BLaER1 (cell line): Measurements from ENCODE around the gene MIA2.
"Not testable (repeated sequence)": the region's sequence is repeated elsewhere in the genome, so short reads cannot be mapped to it uniquely, and the experiment has no call there.

Experiments used
- H3K27ac ChIP-seq: shearing (Covaris generic); formaldehyde crosslinking; 2 replicates; pipeline ENCODE4 v1.8.1; 2022
- H3K27me3 ChIP-seq: shearing (Covaris generic); formaldehyde crosslinking; 2 replicates; pipeline ENCODE4 v1.8.1; 2022
- H3K36me3 ChIP-seq: shearing (Covaris generic); formaldehyde crosslinking; 2 replicates; pipeline ENCODE4 v1.8.1; 2022
- H3K4me1 ChIP-seq: shearing (Covaris generic); formaldehyde crosslinking; 2 replicates; pipeline ENCODE4 v1.8.1; 2022
- H3K4me2 ChIP-seq: shearing (Covaris generic); formaldehyde crosslinking; 2 replicates; pipeline ENCODE4 v1.8.1; 2022
- H3K4me3 ChIP-seq: shearing (Covaris generic); formaldehyde crosslinking; 2 replicates; pipeline ENCODE4 v1.8.1; 2022
- H3K9ac ChIP-seq: shearing (Covaris generic); formaldehyde crosslinking; 2 replicates; pipeline ENCODE4 v1.8.1; 2022
- H3K9me3 ChIP-seq: shearing (Covaris generic); formaldehyde crosslinking; 2 replicates; pipeline ENCODE4 v1.8.1; 2022
- H4K20me1 ChIP-seq: shearing (Covaris generic); formaldehyde crosslinking; 2 replicates; pipeline ENCODE4 v1.8.1; 2022
- Cebpa-rat ChIP-seq: shearing (Covaris generic); IDR thresholded peaks from 2 replicates; pipeline ENCODE4 v1.8.1; 2022

MIA2 gene

GRCh38 chr14:39319381-39319780 is 85.7 kb downstream of the MIA2 start:
- H3K4me3 ChIP-seq, result no peak overlapping the region
- H3K27ac ChIP-seq, result no peak overlapping the region
- H4K20me1 ChIP-seq, result no peaks in the 10 kb centered on the region
- H3K36me3 ChIP-seq, result peaks cover 46% of the 10 kb centered on the region
- no peaks in the 10 kb centered on the region for H3K27me3 ChIP-seq
- TF ChIP-seq Cebpa-rat, result no peak
- H3K4me1 ChIP-seq, result no peaks in the 10 kb centered on the region
- H3K9ac ChIP-seq, result no peak overlapping the region
- no peaks in the 10 kb centered on the region for H3K9me3 ChIP-seq
- no peak overlapping the region for H3K4me2 ChIP-seq

DNA sequence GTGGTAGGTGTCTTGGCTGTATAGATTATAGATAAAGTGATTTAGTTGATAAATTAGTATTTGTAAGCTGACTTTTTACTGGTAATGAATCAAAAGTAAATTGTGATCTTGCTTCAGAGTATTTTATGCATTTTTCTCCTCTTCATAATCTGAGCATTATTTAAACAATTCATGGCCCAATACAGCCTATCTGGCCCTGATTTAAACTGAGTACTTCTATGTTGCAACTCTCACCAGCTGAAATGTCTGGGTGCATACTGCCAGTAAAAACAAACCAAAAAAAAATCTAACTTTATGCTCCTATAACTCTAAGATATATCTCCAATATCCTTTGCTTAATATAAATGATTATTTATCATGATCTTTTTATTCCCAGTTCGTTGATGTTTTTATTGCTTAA is 86.6 kb downstream of the MIA2 start:
- Histone ChIP-seq H3K4me1 (no peaks in the 10 kb centered on the region), H3K27me3 (no peaks in the 10 kb centered on the region), H3K4me3 (no peak overlapping the region), H4K20me1 (no peaks in the 10 kb centered on the region), H3K4me2 (no peak overlapping the region), H3K27ac (no peak overlapping the region), H3K9ac (no peak overlapping the region), H3K9me3 (no peaks in the 10 kb centered on the region), H3K36me3 (peaks cover 51% of the 10 kb centered on the region)
- TF ChIP-seq Cebpa-rat, result no peak

- no peak for TF ChIP-seq Cebpa-rat
- H3K36me3 ChIP-seq, result peaks cover 51% of the 10 kb centered on the region
Observed at GRCh38 chr14:39322807-39323206, 89.1 kb downstream of the MIA2 start.

GRCh38 chr14:39324097-39324496 is 90.4 kb downstream of the MIA2 start:
- TF ChIP-seq Cebpa-rat, result no peak
- H3K4me3 ChIP-seq, result no peak overlapping the region
- H4K20me1 ChIP-seq, result no peaks in the 10 kb centered on the region
- peaks cover 6% of the 10 kb centered on the region; the same call in 1 of the 2 replicates for H3K9me3 ChIP-seq
- peaks cover 58% of the 10 kb centered on the region for H3K36me3 ChIP-seq
- no peaks in the 10 kb centered on the region for H3K27me3 ChIP-seq
- H3K4me2 ChIP-seq, result no peak overlapping the region
- H3K27ac ChIP-seq, result no peak overlapping the region
- no peak overlapping the region for H3K9ac ChIP-seq
- no peaks in the 10 kb centered on the region for H3K4me1 ChIP-seq

More at GRCh38 chr14:39322807-39323206, 89.1 kb downstream of the MIA2 start:
- Histone ChIP-seq H3K4me1 (no peaks in the 10 kb centered on the region), H3K9me3 (peaks cover 3% of the 10 kb centered on the region; the same call in 1 of the 2 replicates), H3K4me3 (no peak overlapping the region), H3K4me2 (no peak overlapping the region), H3K27ac (no peak overlapping the region), H3K9ac (no peak overlapping the region), H3K27me3 (no peaks in the 10 kb centered on the region), H4K20me1 (no peaks in the 10 kb centered on the region)

- H3K4me2 ChIP-seq, result no peak overlapping the region
- H3K9ac ChIP-seq, result no peak overlapping the region
- H3K4me3 ChIP-seq, result no peak overlapping the region
- H4K20me1 ChIP-seq, result no peaks in the 10 kb centered on the region
- no peaks in the 10 kb centered on the region for H3K4me1 ChIP-seq
- no peaks in the 10 kb centered on the region for H3K27me3 ChIP-seq
- H3K36me3 ChIP-seq, result peaks cover 47% of the 10 kb centered on the region
- no peaks in the 10 kb centered on the region for H3K9me3 ChIP-seq
- TF ChIP-seq Cebpa-rat, result no peak
- no peak overlapping the region for H3K27ac ChIP-seq
Observed at GRCh38 chr14:39339003-39339402, 105.3 kb downstream of the MIA2 start.

DNA sequence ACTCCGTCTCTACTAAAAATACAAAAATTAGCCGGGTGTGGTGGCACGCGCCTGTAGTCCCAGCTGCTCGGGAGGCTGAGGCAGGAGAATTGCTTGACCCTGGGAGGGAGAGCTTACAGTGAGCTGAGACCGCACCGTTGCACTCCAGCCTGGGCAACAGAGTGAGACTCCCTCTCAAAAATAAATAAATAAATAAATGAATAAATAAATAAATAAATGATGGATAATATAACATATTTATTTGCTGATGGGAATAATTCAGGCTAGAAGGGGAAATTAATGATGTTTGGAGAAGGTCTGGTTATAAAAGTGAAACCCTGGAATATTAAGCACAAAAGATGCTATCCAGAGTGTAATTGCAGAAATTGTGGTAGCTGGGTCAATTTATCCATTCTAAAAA is 107.4 kb downstream of the MIA2 start:
- H3K36me3 ChIP-seq, result peaks cover 37% of the 10 kb centered on the region
- H3K9me3 ChIP-seq, H3K27me3 ChIP-seq, H4K20me1 ChIP-seq, H3K27ac ChIP-seq, H3K4me1 ChIP-seq, H3K9ac ChIP-seq, H3K4me3 ChIP-seq, H3K4me2 ChIP-seq: not testable (repeated sequence)

GRCh38 chr14:39342768-39343167 is 109.1 kb downstream of the MIA2 start:
- no peak for TF ChIP-seq Cebpa-rat
- no peaks in the 10 kb centered on the region for H3K9me3 ChIP-seq
- H3K9ac ChIP-seq, result no peak overlapping the region
- H3K4me1 ChIP-seq, result peaks cover 7% of the 10 kb centered on the region; the same call in 1 of the 2 replicates
- no peak overlapping the region for H3K4me2 ChIP-seq
- H3K4me3 ChIP-seq, result no peak overlapping the region
- H3K36me3 ChIP-seq, result peaks cover 38% of the 10 kb centered on the region
- no peaks in the 10 kb centered on the region for H4K20me1 ChIP-seq
- H3K27me3 ChIP-seq, result no peaks in the 10 kb centered on the region
- no peak overlapping the region for H3K27ac ChIP-seq

- H3K4me1 ChIP-seq, result peaks cover 7% of the 10 kb centered on the region; the same call in 1 of the 2 replicates
- H3K27me3 ChIP-seq, result no peaks in the 10 kb centered on the region
- no peaks in the 10 kb centered on the region for H4K20me1 ChIP-seq
- peaks cover 40% of the 10 kb centered on the region for H3K36me3 ChIP-seq
- H3K9me3 ChIP-seq, result no peaks in the 10 kb centered on the region
- H3K9ac ChIP-seq, result no peak overlapping the region
- no peak overlapping the region for H3K4me2 ChIP-seq
- no peak for TF ChIP-seq Cebpa-rat
- no peak overlapping the region for H3K27ac ChIP-seq
- H3K4me3 ChIP-seq, result no peak overlapping the region
Observed at GRCh38 chr14:39343614-39344013, 109.9 kb downstream of the MIA2 start.

- Histone ChIP-seq H3K27me3 (no peaks in the 10 kb centered on the region), H3K4me1 (peaks cover 7% of the 10 kb centered on the region; the same call in 1 of the 2 replicates), H3K9me3 (peaks cover 29% of the 10 kb centered on the region), H3K36me3 (peaks cover 40% of the 10 kb centered on the region), H3K9ac (no peak overlapping the region), H3K4me2 (no peak overlapping the region), H3K4me3 (no peak overlapping the region), H3K27ac (no peak overlapping the region), H4K20me1 (no peaks in the 10 kb centered on the region)
- no peak for TF ChIP-seq Cebpa-rat
Observed at GRCh38 chr14:39350866-39351265, 117.2 kb downstream of the MIA2 start.

- no peak for TF ChIP-seq Cebpa-rat
- H3K27ac ChIP-seq, result no peak overlapping the region
- H3K9me3 ChIP-seq, result peaks cover 29% of the 10 kb centered on the region
- no peak overlapping the region for H3K9ac ChIP-seq
- H4K20me1 ChIP-seq, result no peaks in the 10 kb centered on the region
- no peak overlapping the region for H3K4me3 ChIP-seq
- H3K4me1 ChIP-seq, result peaks cover 6% of the 10 kb centered on the region; the same call in 1 of the 2 replicates
- no peaks in the 10 kb centered on the region for H3K27me3 ChIP-seq
- peaks cover 35% of the 10 kb centered on the region for H3K36me3 ChIP-seq
- H3K4me2 ChIP-seq, result no peak overlapping the region
Observed at GRCh38 chr14:39351708-39352107, 118.0 kb downstream of the MIA2 start.

DNA sequence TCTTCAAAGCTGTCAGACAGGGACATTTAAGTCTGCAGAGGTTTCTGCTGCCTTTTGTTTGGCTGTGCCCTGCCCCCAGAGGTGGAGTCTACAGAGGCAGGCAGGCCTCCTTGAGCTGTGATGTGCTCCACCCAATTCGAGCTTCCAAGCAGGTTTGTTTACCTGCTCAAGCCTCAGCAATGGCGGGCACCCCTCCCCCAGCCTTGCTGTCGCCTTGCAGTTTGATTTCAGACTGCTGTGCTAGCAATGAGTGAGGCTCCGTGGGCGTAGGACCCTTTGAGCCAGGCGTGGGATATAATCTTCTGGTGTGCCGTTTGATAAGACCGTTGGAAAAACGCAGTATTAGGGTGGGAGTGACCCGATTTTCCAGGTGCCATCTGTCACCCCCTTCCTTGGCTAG is 125.4 kb downstream of the MIA2 start:
- H3K27me3 ChIP-seq, H3K4me2 ChIP-seq, H3K9ac ChIP-seq, H4K20me1 ChIP-seq, H3K4me3 ChIP-seq, H3K4me1 ChIP-seq, H3K27ac ChIP-seq: not testable (repeated sequence)
- H3K36me3 ChIP-seq, result peaks cover 38% of the 10 kb centered on the region
- peaks cover 26% of the 10 kb centered on the region for H3K9me3 ChIP-seq
